ENCODE results near the gene ATP2A3. TPM values are rescaled to one million over a fixed set of nuclear protein-coding genes. Genes with fewer than 3 reads are reported as not detected.

Gene ATP2A3
- total RNA-seq, 1 donor from 2014 or later: 44.4 TPM

GRCh38 chr17:3875317-3875716 is 88.9 kb downstream of the ATP2A3 start:
- no peak for DNase-seq
- Histone ChIP-seq H3K27me3 (no peaks in the 10 kb centered on the region), H3K27ac (no peak overlapping the region), H3K36me3 (peaks cover 33% of the 10 kb centered on the region), H3K4me1 (no peaks in the 10 kb centered on the region), H3K9me3 (no peaks in the 10 kb centered on the region), H3K4me3 (no peak overlapping the region)
- no peak for ATAC-seq
- intact Hi-C loops (cut with DNase I): no loop called here
- TF ChIP-seq CTCF (IDR thresholded peaks at IDR 0.05): no peak

Other genes with a start within 250 kb of the ATP2A3 start
- 0.41 TPM for gene HASPIN, start 240.5 kb downstream of the ATP2A3 start, total RNA-seq
- 24.2 TPM for gene ITGAE, start 163.2 kb downstream of the ATP2A3 start, total RNA-seq
- gene NCBP3, start 118.2 kb downstream of the ATP2A3 start, total RNA-seq: 34.9 TPM
- 10.1 TPM for gene CAMKK1, start 71.4 kb downstream of the ATP2A3 start, total RNA-seq
- gene P2RX1, start 48.0 kb downstream of the ATP2A3 start, total RNA-seq: 6.8 TPM
- gene ZZEF1, start 178.6 kb upstream of the ATP2A3 start, total RNA-seq: 50.9 TPM
- 12.5 TPM for gene CYB5D2, start 178.8 kb upstream of the ATP2A3 start, total RNA-seq